Stimulated activated CD4-positive, alpha-beta T cell treated with anti-CD3 and anti-CD28 coated beads, Interleukin-4, amount 100 ng/mL, for 1 hour (primary cell): ENCODE data around the gene SNX11.

Experiments used
- DNase-seq: peaks from one replicate; pipeline ENCODE4 v3.0.0-alpha.2; 2020

SNX11 gene

GRCh38 chr17:48100591-48101011 is 7.0 kb upstream of the SNX11 start:
- no peak for DNase-seq

DNA sequence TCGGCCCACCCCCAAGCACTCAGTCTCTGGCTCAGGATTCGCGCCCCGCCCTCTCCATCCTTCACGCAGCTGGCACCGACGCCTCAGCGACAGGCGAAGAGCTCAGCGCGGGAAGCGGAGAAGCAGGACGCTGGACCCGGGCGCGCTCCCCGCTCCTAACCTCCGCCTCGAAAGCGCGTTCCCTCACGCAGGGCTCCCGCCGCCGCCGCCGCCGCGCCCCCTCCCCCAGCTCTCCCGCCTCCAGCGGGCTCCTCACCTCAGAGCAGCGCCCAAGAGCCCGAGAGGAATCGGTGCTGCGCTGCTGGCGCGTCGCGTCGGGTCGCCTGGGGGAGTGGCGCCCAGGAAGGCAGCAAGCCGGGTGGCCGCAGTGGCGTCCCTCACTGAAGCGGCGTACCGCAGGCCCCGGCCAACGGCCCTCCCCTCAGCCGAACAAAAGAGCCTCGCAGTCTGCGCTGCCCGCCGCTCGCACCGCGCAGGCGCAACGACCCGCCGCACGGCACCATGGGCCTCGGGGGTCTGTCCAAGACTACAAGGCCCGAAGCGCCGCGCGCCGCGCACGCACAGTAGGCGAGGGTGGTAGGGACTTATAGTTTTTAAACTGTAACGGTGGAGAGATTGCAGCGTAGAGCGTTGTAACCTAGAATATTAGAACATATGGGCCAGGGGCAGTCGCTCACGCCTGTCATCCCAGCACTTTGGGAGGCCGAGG is 6.4 kb upstream of the SNX11 start, which contains the start of gene CBX1:
TSS of gene CBX1 (minus strand) at position 467 of the 709 bp plus-strand sequence. CDS start 24,474 bp downstream, outside the sequence.
- peak; percentile 95 for DNase-seq

GRCh38 chr17:48102043-48102750 is 5.4 kb upstream of the SNX11 start:
- DNase-seq, result no peak

DNA sequence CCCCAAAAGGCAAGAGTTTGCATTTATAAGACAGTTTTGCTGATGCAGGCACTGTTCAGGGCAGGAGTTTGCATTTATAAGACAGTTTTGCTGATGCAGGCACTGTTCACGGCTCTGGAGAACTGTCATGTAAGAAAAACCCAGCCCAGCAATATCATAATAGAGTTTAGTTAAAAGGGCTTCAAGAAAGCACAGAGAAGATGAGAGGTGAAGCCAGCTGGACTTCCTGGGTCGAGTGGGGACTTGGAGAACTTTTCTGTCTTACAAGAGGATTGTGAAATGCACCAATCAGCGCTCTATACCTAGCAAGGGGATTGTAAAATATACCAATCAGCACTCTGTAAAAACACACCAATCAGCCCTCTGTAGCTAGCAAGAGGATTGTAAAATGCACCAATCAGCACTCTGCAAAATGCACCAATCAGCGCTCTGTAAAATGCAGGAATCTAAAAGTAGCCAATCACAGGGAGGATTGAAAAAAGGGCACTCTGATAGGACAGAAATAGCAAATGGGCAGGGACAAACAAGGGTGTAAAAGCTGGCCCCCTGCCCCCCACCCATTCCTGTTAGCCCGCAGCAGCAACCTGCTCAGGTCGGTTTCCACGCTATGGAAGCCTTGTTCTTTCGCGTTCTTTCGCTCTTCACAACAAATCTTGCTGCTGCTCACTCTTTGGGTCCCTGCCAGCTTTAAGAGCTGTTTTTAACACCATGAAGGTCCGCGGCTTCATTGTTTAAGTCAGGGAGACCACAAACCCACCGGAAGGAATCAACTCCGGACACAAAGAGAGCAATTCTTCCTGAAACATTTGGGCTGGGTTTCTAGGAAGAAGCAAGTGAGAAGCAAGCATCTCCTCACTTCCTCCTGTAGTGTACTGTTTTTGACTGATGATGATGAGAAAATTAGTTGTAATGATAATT is 4.5 kb upstream of the SNX11 start:
- DNase-seq, result peak; percentile 28

GRCh38 chr17:48104440-48104839 is 3.1 kb upstream of the SNX11 start:
- no peak for DNase-seq

DNA sequence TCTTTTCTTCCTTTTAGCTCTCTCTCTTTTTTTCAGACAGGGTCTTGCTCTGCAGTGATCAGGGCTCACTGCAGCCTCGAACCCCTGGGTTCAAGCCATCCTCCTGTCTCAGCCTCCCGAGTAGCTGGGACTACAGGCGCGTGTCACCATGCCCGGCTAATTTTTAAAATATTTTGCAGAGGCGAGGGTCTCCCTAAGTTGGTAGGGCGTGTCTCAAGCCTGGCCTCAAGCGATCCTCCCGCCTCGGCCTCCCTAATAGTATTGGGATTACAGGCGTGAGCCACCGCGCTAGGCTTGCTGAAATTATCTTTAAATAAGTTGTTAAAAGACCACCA is 797 bp upstream of the SNX11 start:
- DNase-seq, result no peak

GRCh38 chr17:48110761-48111160 is 3.2 kb downstream of the SNX11 start:
- DNase-seq, result no peak

- no peak for DNase-seq
Observed at GRCh38 chr17:48111937-48112241, 4.3 kb downstream of the SNX11 start.

DNA sequence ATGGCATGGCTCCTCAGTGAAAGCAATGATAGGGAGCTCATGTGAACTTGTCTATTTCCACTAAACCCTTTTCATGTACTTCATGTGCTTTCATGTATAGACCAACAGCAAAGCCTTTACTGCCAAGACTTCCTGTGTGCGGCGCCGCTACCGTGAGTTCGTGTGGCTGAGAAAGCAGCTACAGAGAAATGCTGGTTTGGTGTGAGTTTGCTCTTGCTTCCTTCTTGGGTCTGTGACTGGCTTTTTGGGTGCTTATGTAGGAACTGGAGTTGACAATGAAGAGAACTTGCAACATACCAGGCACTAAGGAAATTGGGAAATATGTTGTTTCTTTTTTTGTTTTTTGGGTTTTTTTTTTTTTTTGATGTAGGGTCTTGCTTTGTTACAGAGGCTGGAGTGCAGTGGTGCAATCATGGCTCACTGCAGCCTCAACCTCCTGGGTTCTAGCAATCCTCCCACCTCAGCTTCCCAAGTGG is 5.7 kb downstream of the SNX11 start:
- DNase-seq, result peak; percentile 37

- no peak for DNase-seq
Observed at GRCh38 chr17:48121923-48122664, 14.5 kb downstream of the SNX11 start.

- no peak for DNase-seq
Observed at GRCh38 chr17:48122665-48123045, 15.1 kb downstream of the SNX11 start.

DNA sequence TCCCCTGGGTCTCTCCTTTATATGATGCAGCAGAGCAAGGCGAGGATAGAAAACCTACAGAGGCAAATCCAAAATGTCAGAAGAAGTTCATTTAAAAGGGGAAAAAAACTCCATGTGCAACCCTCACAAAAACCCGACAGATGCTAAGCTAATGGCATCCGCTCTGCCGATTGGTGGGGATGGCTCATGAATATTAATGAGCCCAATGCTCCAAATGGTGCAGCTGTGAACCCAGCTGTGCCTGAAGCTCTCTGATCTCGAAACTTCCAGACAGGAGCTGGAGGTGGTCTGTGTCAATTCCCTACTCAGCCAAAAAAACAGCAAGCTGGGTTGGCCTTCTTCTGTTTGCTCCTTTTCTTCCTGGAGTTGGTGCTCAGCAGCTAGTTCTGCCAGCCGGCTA is 15.5 kb downstream of the SNX11 start:
- DNase-seq, result no peak

- no peak for DNase-seq
Observed at GRCh38 chr17:48123776-48124388, 16.3 kb downstream of the SNX11 start.

GRCh38 chr17:48125829-48126531 is 18.4 kb downstream of the SNX11 start:
- DNase-seq, result no peak

GRCh38 chr17:48126532-48126850 is 18.9 kb downstream of the SNX11 start:
- no peak for DNase-seq

GRCh38 chr17:48127371-48128051 is 19.9 kb downstream of the SNX11 start:
- DNase-seq, result no peak

DNA sequence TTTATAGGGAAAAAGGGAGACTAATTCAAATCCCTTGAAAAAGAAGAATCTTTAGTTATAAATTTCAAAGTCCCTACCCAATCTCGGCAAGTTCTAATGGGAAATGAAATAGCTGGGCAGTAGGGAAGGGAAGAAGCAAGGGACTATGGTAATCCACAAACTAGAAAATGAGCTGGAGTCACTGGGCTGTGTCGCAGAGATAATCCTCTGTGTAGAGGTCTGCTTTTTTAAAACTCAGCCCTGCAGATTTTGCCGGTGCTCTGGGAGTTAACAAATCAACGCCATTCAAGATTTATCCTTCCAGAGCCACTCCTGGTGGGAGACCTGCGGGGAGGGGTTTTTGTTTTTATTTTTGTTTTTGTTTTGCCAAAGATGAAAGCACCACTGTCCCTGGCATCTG is 20.8 kb downstream of the SNX11 start:
- no peak for DNase-seq

DNA sequence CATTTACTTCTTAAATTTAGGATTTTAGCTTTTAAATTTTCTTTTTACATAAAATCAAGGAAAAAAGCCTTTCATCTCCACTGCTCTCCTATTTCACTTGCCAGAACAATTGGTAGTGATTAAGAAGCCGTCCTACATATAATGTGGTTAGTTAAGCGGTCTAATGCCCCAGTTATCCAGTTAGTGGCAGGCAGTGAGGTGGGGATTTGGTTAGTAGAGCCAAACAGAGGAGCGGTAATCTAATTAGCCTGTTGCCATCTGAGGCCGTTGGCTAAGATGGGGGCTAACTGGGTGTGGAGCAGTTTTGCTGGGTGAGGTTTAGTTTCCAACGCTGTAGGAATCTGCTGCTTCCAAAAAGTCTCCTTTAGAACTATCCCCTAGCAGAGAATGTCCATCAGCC is 22.4 kb downstream of the SNX11 start:
- DNase-seq, result no peak

DNA sequence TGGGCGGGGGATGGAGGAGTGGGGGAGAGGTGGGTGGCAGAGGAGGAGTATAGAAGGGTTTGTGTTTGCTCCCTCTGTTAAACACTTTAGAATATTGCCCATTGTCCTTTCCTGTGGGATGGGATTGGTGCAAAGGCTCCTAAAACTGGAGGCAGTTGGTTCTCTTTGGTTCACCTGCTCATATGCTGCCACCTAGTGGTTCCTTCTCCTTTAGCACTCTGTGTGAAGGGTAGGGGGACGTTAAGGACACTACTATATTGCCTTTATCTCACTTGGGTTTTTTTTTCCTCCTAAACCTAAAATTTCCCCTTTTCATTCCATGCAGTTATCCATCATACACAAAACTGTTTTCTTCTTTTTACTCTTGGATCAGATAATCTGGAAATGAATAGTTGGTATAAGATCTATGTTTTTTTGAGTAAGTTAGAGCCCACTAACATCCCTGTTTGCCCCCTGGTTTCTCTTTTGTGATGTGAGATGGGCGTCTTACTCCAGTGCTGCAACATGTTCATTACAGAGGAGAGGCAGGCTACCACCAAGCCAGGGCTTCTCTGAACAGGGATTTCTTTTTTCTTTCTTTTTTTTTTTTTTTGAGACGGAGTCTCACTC is 23.8 kb downstream of the SNX11 start:
- DNase-seq, result peak; percentile 19

DNA sequence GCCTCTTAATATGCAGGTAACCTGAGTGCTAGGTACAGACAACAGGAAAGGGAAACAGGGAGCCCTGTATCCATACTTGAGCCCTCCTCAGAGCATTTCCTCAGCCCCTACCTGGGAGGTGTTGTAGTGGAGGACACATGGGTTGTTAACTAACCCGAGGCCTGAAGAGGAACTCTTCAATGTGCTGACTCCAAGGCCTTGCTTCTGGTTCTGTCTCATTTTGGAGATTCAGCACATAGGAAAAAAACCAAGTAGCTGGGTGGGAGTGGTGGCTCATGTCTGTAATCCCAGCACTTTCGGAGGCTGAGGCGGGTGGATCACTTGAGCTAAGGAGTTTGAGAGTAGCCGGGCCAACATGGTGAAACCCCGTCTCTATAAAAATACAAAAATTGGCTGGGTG is 24.8 kb downstream of the SNX11 start:
- DNase-seq, result no peak
